HG03095 (cell line): ENCODE results near the gene MACROH2A1.

Experiments used
- ATAC-seq: cut with Tn5 transposase; IDR thresholded peaks from one replicate; pipeline ENCODE4 v1.9.1; 2021; ENCODE audit warnings: moderate library complexity; ENCODE audit not compliant: unreplicated experiment

Gene MACROH2A1

GRCh38 chr5:135398160-135398854, 724 bp downstream of the MACROH2A1 start:
- peak; percentile 35 for ATAC-seq

- ATAC-seq: no peak
Measured at GRCh38 chr5:135397084-135397483, 1.9 kb downstream of the MACROH2A1 start.

- no peak for ATAC-seq
Measured at GRCh38 chr5:135396459-135397055, 2.5 kb downstream of the MACROH2A1 start.

GRCh38 chr5:135395866-135396265, 3.2 kb downstream of the MACROH2A1 start:
- ATAC-seq: no peak

GRCh38 chr5:135395451-135395850, 3.6 kb downstream of the MACROH2A1 start:
- no peak for ATAC-seq

- ATAC-seq: no peak
Measured at GRCh38 chr5:135394095-135394494, 4.9 kb downstream of the MACROH2A1 start.

GRCh38 chr5:135393691-135394090, 5.3 kb downstream of the MACROH2A1 start:
- ATAC-seq: no peak

GRCh38 chr5:135393229-135393628, 5.8 kb downstream of the MACROH2A1 start:
- no peak for ATAC-seq

- ATAC-seq: no peak
Measured at GRCh38 chr5:135392256-135392655, 6.8 kb downstream of the MACROH2A1 start.

GRCh38 chr5:135391869-135392255, 7.2 kb downstream of the MACROH2A1 start:
- ATAC-seq: no peak

GRCh38 chr5:135391116-135391868, 7.7 kb downstream of the MACROH2A1 start:
- ATAC-seq: no peak

GRCh38 chr5:135388860-135389435, 10.1 kb downstream of the MACROH2A1 start:
- no peak for ATAC-seq

- ATAC-seq: no peak
Measured at GRCh38 chr5:135387629-135387960, 11.4 kb downstream of the MACROH2A1 start.

GRCh38 chr5:135386886-135387628, 12.0 kb downstream of the MACROH2A1 start:
- no peak for ATAC-seq

GRCh38 chr5:135386096-135386495, 12.9 kb downstream of the MACROH2A1 start:
- ATAC-seq: no peak

GRCh38 chr5:135385576-135385975, 13.5 kb downstream of the MACROH2A1 start:
- ATAC-seq: no peak

- ATAC-seq: no peak
Measured at GRCh38 chr5:135384898-135385297, 14.1 kb downstream of the MACROH2A1 start.

- ATAC-seq: no peak
Measured at GRCh38 chr5:135383803-135384495, 15.1 kb downstream of the MACROH2A1 start.

- ATAC-seq: no peak
Measured at GRCh38 chr5:135382981-135383380, 16.1 kb downstream of the MACROH2A1 start.

GRCh38 chr5:135382106-135382790, 16.8 kb downstream of the MACROH2A1 start:
- ATAC-seq: no peak
